Right lobe of liver (tissue), 6 donors: ENCODE data around the gene PLCB1. TPM values are rescaled to one million over a fixed set of nuclear protein-coding genes. Genes with fewer than 3 reads are reported as not detected.

Experiments
- ATAC-seq, 4 donors: fragments of 200-7000 bp; cut with Tn5 transposase; one replicate each; pipeline ENCODE4 v1.9.1; 2020; ENCODE audit warnings: mild to moderate bottlenecking in 4 of 4, moderate library complexity in 4 of 4
- DNase-seq, 3 donors: peaks; one replicate each; pipeline ENCODE4 v3.0.0-alpha.2; 2020
- H3K27ac ChIP-seq, 3 donors: fragments of 200-600 bp; one replicate each; pipeline ENCODE4 v1.8.0; 2022
- H3K27me3 ChIP-seq, 2 donors: fragments of 200-600 bp; one replicate each; pipeline ENCODE4 v1.8.0; 2022
- H3K36me3 ChIP-seq, 4 donors: fragments of 200-600 bp; sonication (generic) in 1 of 4; one replicate each; pipeline versions ENCODE4 v1.5.1 to v1.8.0; 2017 to 2022; ENCODE audit warnings: control low read depth in 1 of 4
- H3K4me1 ChIP-seq, 4 donors: fragments of 200-600 bp; sonication (generic) in 1 of 4; one replicate each; pipeline versions ENCODE4 v1.5.1 to v1.8.0; 2017 to 2022; ENCODE audit warnings: control low read depth in 1 of 4
- H3K4me3 ChIP-seq, 3 donors: fragments of 200-600 bp; one replicate each; pipeline ENCODE4 v1.8.0; 2022
- H3K9me3 ChIP-seq, 4 donors: fragments of 200-600 bp; sonication (generic) in 1 of 4; one replicate each; pipeline versions ENCODE4 v1.5.1 to v1.8.0; 2017 to 2022; ENCODE audit warnings: control low read depth in 1 of 4
- POLR2A ChIP-seq: fragments of 450-650 bp; IDR thresholded peaks from one replicate; pipeline ENCODE4 v1.6.1; 2017; ENCODE audit warnings: antibody characterized with exemption, mild to moderate bottlenecking
- WGBS: methylation state at CpG from one replicate; pipeline ENCODE4 v1.1.6; 2018; ENCODE audit warnings: low coverage, low lambda C conversion rate; ENCODE audit not compliant: insufficient coverage; ENCODE audit errors: missing lambda C conversion rate; 5-methylcytosine and 5-hydroxymethylcytosine counted together
- intact Hi-C, 2 donors: fragments of 100-400 bp; cut with DNase I; formaldehyde crosslinking; loops; one replicate each; pipeline versions ENCODE4 v1.11.2 to v1.14.1; 2022
- total RNA-seq, 6 experiments: library from RNA; depleted of rRNA in 2 of 6; stranded (reverse); fragments of >200 nt in 2 of 6; fragmentation: NEBNext Ultra II Directional in 3 of 6; extraction: Animal tissue kit (Norgen Biotek cat#: 25700) in 3 of 6; gene quantifications; one replicate each; pipeline versions ENCODE4 v1.1.0 to v1.2.4, GENCODE V29; 2016 to 2023
- TF ChIP-seq, protein P1 (sequence below), 4 donors: fragments of 200-600 bp in 3 of 4; fragments of 450-650 bp in 1 of 4; IDR thresholded peaks; one replicate each; pipeline versions ENCODE4 v1.5.1 to v1.8.0; 2016 to 2022; ENCODE audit warnings: antibody characterized with exemption in 4 of 4, mild to moderate bottlenecking in 2 of 4
- donor health status: DM: no; HTN: yes; CAD: no.
- donor health status: DM: no; HTN: no; CAD: no.
- donor health status: DM: no; HTN: no; CAD: no.
- donor health status: DM: no; HTN: yes; CAD: no.
- donor health status: DM: no; HTN: yes; CAD: no.

The PLCB1 gene
- total RNA-seq, 6 experiments from 2014 or later: 5.0 to 9.9 (median 5.7) TPM

GRCh38 chr20:8399947-8400346 lies 267.9 kb downstream of the PLCB1 start:
- Histone ChIP-seq H3K27me3 (no peaks in the 10 kb centered on the region), H3K4me1 (peaks cover 0 to 2% (median 0%) of the 10 kb centered on the region in 4 donors), H3K4me3 (no peak overlapping the region), H3K9me3 (no peaks in the 10 kb centered on the region), H3K27ac (no peak overlapping the region), H3K36me3 (no peaks in the 10 kb centered on the region)
- TF ChIP-seq, protein P1, sequence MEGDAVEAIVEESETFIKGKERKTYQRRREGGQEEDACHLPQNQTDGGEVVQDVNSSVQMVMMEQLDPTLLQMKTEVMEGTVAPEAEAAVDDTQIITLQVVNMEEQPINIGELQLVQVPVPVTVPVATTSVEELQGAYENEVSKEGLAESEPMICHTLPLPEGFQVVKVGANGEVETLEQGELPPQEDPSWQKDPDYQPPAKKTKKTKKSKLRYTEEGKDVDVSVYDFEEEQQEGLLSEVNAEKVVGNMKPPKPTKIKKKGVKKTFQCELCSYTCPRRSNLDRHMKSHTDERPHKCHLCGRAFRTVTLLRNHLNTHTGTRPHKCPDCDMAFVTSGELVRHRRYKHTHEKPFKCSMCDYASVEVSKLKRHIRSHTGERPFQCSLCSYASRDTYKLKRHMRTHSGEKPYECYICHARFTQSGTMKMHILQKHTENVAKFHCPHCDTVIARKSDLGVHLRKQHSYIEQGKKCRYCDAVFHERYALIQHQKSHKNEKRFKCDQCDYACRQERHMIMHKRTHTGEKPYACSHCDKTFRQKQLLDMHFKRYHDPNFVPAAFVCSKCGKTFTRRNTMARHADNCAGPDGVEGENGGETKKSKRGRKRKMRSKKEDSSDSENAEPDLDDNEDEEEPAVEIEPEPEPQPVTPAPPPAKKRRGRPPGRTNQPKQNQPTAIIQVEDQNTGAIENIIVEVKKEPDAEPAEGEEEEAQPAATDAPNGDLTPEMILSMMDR (IDR thresholded peaks at IDR 0.05): no peak
- TF ChIP-seq POLR2A: no peak
- intact Hi-C loops: no loop called here
- ATAC-seq (peak in 3 of 4 donors; percentile 42 to 61 (median 56)), DNase-seq (no peak)

- TF ChIP-seq, protein P1 (IDR thresholded peaks at IDR 0.05): no peak
- no peak for TF ChIP-seq POLR2A
- Histone ChIP-seq H3K27me3 (no peaks in the 10 kb centered on the region), H3K36me3 (no peaks in the 10 kb centered on the region), H3K9me3 (no peaks in the 10 kb centered on the region), H3K4me3 (no peak overlapping the region), H3K27ac (no peak overlapping the region), H3K4me1 (peaks cover 0 to 2% (median 0%) of the 10 kb centered on the region in 4 donors)
- DNase-seq (no peak), ATAC-seq (no peak)
- 54% methylated on average over 3 of the region's 3 CpGs for WGBS
- intact Hi-C loops: no loop called here
Observed at GRCh38 chr20:8400486-8400885, 268.4 kb downstream of the PLCB1 start.

- Histone ChIP-seq H3K4me1 (peaks cover 0 to 2% (median 0%) of the 10 kb centered on the region in 4 donors), H3K27me3 (no peaks in the 10 kb centered on the region), H3K36me3 (no peaks in the 10 kb centered on the region), H3K27ac (no peak overlapping the region), H3K9me3 (no peaks in the 10 kb centered on the region), H3K4me3 (no peak overlapping the region)
- intact Hi-C loops: no loop called here
- DNase-seq (no peak), ATAC-seq (no peak)
- TF ChIP-seq, protein P1 (IDR thresholded peaks at IDR 0.05): no peak
- no peak for TF ChIP-seq POLR2A
Observed at GRCh38 chr20:8401556-8401955, 269.5 kb downstream of the PLCB1 start.

DNA sequence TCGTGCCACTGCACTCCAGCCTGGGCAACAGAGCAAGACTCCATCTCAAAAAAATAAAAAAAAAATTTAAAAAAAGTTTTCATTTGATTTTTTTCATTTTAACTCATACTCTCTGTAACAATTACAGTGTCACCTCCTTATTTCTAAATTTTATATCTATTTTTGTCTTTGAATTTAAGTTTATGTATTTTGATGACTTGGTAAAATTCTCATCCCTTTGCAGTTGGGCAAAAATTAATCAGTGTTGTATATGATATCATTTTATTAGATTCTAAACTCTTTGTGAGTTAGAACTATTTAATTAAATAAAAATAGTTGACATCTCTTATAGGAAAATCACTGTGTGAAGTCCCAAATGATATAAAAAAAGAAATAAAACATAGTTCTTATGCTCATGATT lies 270.7 kb downstream of the PLCB1 start:
- no peak overlapping the region for H3K27ac ChIP-seq
- no peak for DNase-seq
- no peak overlapping the region for H3K4me3 ChIP-seq
- no peak for ATAC-seq
- WGBS: 88% methylated on average over 1 of the region's 1 CpG
- no peaks in the 10 kb centered on the region for H3K9me3 ChIP-seq
- TF ChIP-seq, protein P1 (IDR thresholded peaks at IDR 0.05): no peak
- intact Hi-C loops: no loop called here
- no peaks in the 10 kb centered on the region for H3K36me3 ChIP-seq
- H3K27me3 ChIP-seq: no peaks in the 10 kb centered on the region
- peaks cover 0 to 2% (median 0%) of the 10 kb centered on the region in 4 donors for H3K4me1 ChIP-seq
